GM18508 (cell line): ENCODE results near the gene OR4D11.
"Not testable (repeated sequence)": the region's sequence is repeated elsewhere in the genome, so short reads cannot be mapped to it uniquely, and the experiment has no call there.

Experiments used
- ATAC-seq: cut with Tn5 transposase; IDR thresholded peaks from one replicate; pipeline ENCODE4 v1.9.1; 2021; ENCODE audit warnings: moderate number of reproducible peaks; ENCODE audit not compliant: insufficient read depth, unreplicated experiment

Gene OR4D11

DNA sequence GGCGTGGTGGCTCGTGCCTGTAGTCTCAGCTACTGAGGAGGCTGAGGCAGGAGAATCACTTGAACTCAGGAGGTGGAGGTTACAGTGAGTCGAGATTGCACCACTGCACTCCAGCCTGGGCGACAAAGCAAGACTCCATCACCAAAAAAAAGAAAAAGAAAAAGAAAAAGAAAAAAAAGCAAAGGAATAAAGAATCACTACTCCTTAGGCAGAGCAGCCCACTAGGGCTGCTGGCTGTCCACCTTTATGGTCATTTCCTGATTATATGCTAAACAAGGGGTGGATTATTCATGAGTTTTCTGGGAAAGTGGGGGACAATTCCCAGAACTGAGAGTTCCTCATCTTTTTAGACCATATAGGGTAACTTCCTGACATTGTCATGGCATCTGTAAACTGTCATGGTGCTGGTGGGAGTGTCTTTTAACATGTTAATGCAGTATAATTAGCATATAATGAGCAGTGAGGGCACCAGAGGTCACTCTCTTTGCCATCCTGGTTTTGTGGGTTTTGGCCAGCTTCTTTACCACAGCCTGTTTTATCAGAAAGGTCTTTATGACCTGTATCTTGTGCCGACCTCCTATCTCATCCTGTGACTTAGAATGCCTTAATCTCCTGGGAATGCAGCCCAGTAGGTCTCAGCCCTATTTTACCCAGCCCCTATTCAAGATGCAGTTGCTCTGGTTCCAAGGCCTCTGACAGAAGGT lies 44.4 kb downstream of the OR4D11 start:
- ATAC-seq: not testable (repeated sequence)

DNA sequence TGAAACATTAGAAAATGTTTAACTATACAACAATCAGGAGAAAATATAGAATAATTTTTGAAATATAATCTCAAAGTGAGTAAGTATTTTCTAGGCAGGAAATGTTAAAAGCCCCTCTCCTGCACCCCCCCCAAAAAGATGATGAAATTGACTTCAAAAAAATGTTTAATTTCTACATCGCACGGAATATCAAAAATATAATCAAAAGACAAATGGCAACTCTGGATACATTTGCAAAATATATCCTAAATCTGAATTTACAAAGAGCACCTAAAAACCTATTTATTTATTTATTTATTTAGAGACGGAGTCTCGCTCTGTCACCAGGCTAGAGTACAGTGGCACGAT lies 44.9 kb downstream of the OR4D11 start:
- no peak for ATAC-seq

DNA sequence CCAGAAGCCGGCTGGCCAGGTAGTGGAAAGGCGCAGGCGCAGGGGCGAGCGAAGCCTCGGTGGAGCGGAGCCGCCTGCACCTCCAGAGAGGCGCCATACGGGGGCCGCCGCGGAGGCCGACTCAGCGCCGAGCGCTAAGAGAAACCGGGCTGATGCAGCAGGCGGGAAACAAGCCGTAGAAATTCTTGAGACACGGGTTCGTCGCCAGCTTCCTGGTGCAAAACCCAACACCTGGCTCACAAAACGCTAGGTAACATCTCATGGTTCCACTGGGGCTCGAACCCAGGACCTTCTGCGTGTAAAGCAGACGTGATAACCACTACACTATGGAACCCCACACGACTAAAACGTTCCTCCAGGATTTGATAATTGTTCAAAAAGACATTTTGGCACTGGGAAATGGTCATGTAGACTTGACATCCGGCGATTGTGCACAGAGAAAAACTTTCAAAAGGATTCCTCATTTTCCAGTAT lies 47.0 kb downstream of the OR4D11 start:
- ATAC-seq: peak; percentile 78

- ATAC-seq: no peak
These were observed 47.7 kb downstream of the OR4D11 start for GRCh38 chr11:59550842-59551658.

- ATAC-seq: no peak
These were observed 48.5 kb downstream of the OR4D11 start for GRCh38 chr11:59551659-59552521.

GRCh38 chr11:59552844-59553243 lies 49.5 kb downstream of the OR4D11 start:
- no peak for ATAC-seq

DNA sequence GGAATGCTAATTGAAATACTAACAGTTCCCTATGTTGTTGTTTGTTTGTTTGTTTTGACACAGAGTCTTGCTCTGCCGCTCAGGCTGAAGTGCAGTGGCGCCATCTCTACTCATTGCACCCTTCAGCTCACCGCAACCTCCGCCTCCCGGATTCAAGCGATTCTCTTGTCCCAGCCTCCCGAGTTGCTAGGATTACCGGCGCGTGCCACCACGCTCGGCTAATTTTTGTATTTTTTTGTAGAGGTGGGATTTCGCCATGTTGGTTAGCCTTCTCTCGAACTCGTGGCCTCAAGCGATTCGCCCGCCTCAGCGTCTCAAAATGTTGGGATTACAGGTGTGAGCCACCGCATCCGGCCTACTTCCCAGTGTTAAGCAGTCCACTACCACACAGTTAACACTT lies 49.9 kb downstream of the OR4D11 start:
- no peak for ATAC-seq
